Activated CD4-positive, alpha-beta memory T cell treated with anti-CD3 and anti-CD28 coated beads, Interleukin-2, amount 10 ng/mL, durations not matched to agents 7 days and 5 days (primary cell): ENCODE results near the gene CFAP46. TPM values are rescaled to one million over a fixed set of nuclear protein-coding genes. Genes with fewer than 3 reads are reported as not detected.

Experiments
- CTCF ChIA-PET: fragments of 350-600 bp; sonication (Branson Sonifier 250); formaldehyde crosslinking; loops from one replicate; lab custom pipeline; 2021; ENCODE audit warnings: antibody characterized with exemption, inconsistent platforms; lab: Charles Lee
- POLR2A ChIA-PET: fragments of 350-600 bp; sonication (Branson Sonifier 250); formaldehyde crosslinking; loops from one replicate; lab custom pipeline; 2021; ENCODE audit warnings: antibody characterized with exemption; lab: Charles Lee
- DNase-seq: peaks from one replicate; pipeline ENCODE4 v3.0.0-alpha.2; 2020
- H3K27ac Mint-ChIP-seq: one replicate; pipeline ENCODE4 v1.8.0; 2021; ENCODE audit warnings: mild to moderate bottlenecking, mixed read lengths
- H3K27me3 Mint-ChIP-seq: one replicate; pipeline ENCODE4 v1.8.0; 2021; ENCODE audit warnings: mixed read lengths
- H3K36me3 Mint-ChIP-seq: one replicate; pipeline ENCODE4 v1.8.0; 2021; ENCODE audit warnings: low read depth, mixed read lengths
- H3K4me1 Mint-ChIP-seq: one replicate; pipeline ENCODE4 v1.8.0; 2021; ENCODE audit warnings: mixed read lengths
- H3K4me3 Mint-ChIP-seq: one replicate; pipeline ENCODE4 v1.8.0; 2021; ENCODE audit warnings: mild to moderate bottlenecking, mixed read lengths
- H3K9me3 Mint-ChIP-seq: one replicate; pipeline ENCODE4 v1.8.0; 2021; ENCODE audit warnings: mixed read lengths
- total RNA-seq, 2 experiments: library from RNA; stranded (reverse); gene quantifications; one replicate each; pipeline ENCODE4 v1.2.3, GENCODE V29; 2021

CFAP46 gene
- total RNA-seq, 2 experiments from 2014 or later: not detected

DNA sequence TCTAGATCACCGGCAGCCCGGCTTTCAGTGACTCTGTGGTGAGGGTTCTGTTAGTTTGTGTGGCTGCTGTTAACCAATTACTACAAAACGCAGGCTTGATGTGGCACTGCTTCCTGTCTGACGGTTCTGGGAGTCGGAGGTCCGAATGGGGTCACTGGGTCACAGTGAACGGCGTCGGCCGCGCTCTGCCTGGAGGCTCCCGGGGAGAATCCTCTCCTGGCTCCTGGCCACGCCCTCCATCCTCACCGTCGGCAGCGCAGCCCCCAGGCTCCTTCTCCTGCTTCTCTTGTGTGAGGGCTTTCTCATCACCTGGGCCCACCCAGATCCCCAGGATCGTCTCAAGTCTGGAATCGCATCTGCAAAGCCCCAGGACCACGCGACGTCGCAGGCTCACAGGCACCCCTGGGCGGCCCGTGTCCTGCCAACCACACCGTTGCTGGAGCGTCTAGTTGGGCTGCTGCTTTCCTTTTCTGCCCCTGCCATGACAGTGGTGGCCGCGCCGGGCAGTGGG is 124.6 kb downstream of the CFAP46 start:
- Mint-ChIP-seq H3K4me1 (no peaks in the 10 kb centered on the region), H3K4me3 (no peak overlapping the region), H3K36me3 (peaks cover 3% of the 10 kb centered on the region), H3K9me3 (peaks cover 4% of the 10 kb centered on the region), H3K27me3 (no peaks in the 10 kb centered on the region), H3K27ac (no peak overlapping the region)
- no peak for DNase-seq
- CTCF ChIA-PET: no interaction called here
- POLR2A ChIA-PET: no interaction called here

DNA sequence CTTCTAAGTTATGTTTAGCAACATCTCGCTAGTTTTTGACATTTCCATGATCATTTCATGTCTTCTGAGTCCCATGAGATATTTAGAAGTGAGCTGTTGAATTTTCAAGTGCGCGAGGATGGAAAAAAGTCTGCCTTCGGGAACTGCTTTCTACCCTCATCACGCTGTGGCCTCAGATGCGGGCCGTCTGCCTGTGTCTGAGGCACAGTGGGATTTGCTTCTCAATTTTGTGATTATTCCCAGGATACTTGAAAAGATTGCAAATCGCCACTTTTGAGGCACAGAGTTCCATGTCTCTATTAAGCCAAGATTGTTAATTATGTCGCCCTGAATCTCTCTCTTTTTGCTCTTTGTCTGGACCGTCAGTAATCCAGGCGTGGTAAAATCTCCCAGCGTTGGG is 125.7 kb downstream of the CFAP46 start:
- Mint-ChIP-seq H3K4me1 (no peaks in the 10 kb centered on the region), H3K27me3 (no peaks in the 10 kb centered on the region), H3K4me3 (no peak overlapping the region), H3K36me3 (peaks cover 3% of the 10 kb centered on the region), H3K27ac (no peak overlapping the region), H3K9me3 (peaks cover 4% of the 10 kb centered on the region)
- POLR2A ChIA-PET: no interaction called here
- CTCF ChIA-PET: no interaction called here
- DNase-seq: no peak

DNA sequence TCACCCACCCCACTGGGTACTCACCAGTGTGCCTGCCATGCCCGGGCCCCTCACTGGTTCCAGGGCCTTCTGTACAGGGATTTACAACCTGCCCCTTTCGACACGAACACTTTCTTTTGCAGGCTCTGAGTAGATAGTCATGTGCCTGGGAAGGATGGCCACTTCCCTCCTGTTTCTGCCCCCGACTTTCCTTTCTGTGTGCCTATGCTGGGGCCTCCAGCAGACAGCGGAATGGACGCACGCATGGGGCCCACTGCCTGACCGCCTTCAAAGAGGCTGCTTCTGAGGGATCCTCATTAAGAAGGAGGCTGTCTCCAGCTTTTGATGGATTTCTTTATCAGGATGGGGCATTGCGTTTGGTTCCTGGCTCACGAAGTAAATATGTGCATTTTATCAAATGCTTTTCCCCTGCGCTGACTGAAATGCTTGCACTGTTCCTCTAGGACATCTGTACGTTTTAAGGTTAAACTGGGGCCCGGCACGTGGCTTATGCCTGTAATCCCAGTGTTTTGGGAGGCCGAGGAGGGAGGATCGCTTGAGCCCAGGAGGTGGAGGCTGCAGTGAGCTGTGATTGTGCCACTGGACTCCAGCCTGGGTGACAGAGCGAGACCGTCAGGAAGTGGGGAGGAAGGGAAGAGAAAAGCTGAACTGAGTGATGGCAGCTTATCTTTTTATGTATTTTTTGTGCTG is 127.1 kb downstream of the CFAP46 start:
- H3K4me3 Mint-ChIP-seq: no peak overlapping the region
- no peaks in the 10 kb centered on the region for H3K27me3 Mint-ChIP-seq
- peaks cover 4% of the 10 kb centered on the region for H3K9me3 Mint-ChIP-seq
- H3K27ac Mint-ChIP-seq: no peak overlapping the region
- H3K36me3 Mint-ChIP-seq: peaks cover 3% of the 10 kb centered on the region
- ChIA-PET POLR2A (no interaction called here), CTCF (no interaction called here)
- H3K4me1 Mint-ChIP-seq: no peaks in the 10 kb centered on the region
- DNase-seq: no peak

DNA sequence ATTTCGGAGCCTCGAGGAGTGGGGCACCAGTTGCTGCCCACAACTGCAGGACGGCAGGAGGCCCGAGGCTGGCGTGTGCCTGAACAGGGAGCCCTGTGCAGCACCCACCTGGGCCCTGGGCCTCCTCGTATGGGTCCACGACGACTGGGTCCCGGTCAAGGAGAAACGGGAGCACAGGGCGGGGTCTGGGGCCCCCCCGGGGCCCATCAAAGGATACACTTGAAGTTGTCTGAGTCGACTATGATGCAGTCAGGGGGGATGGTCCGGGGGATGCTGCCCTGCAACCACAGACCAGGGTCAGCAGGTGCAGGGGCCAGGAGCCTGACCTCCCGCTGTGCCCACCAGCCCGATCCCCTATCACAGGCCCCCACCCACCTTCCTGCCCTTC is 127.9 kb downstream of the CFAP46 start:
- Mint-ChIP-seq H3K27ac (no peak overlapping the region), H3K27me3 (no peaks in the 10 kb centered on the region), H3K36me3 (no peaks in the 10 kb centered on the region), H3K4me3 (no peak overlapping the region), H3K9me3 (no peaks in the 10 kb centered on the region), H3K4me1 (no peaks in the 10 kb centered on the region)
- CTCF ChIA-PET: no interaction called here
- POLR2A ChIA-PET: no interaction called here
- DNase-seq: no peak

DNA sequence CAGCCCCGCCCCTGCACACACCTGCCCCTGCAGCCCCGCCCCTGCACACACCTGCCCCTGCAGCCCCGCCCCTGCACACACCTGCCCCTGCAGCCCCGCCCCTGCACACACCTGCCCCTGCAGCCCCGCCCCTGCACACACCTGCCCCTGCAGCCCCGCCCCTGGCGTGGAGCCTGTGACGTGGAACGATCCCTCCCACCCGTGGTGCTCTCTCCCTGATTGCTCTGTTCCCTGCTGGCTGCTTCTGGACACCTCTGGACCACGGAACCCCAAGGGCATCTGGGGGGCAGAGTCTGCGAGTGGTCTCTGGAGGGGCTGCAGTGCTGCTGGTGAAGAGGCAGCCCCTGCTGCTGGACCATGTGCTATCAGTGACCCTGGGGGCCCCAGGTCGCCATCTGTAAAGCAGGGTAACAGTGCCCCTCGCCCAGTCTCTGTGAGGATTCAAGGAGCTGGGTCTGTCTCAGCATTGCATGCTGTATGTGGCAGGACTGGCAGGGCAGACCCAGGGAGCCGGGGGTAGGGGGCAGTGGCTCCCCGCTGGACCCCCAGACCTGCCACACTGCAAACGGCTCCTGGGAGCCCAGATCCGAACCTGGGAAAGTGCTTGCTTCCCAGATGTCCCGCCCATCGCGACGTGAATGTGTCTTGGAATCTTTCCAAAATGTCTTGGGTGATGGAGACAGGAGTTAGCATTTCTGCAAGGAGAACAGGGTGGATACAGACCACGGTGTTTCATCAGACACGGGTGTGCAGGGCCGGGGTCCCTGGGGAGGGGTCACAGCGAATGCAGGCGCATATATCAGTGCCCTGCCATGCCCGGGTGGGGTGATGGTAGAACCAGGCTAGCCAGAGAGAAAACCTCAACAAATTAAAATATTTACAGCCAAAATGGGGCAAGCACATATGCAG is 128.6 kb downstream of the CFAP46 start:
- ChIA-PET CTCF (no interaction called here), POLR2A (no interaction called here)
- H3K27ac Mint-ChIP-seq: no peak overlapping the region
- no peaks in the 10 kb centered on the region for H3K9me3 Mint-ChIP-seq
- H3K36me3 Mint-ChIP-seq: no peaks in the 10 kb centered on the region
- H3K4me3 Mint-ChIP-seq: no peak overlapping the region
- no peaks in the 10 kb centered on the region for H3K4me1 Mint-ChIP-seq
- no peak for DNase-seq
- H3K27me3 Mint-ChIP-seq: no peaks in the 10 kb centered on the region

DNA sequence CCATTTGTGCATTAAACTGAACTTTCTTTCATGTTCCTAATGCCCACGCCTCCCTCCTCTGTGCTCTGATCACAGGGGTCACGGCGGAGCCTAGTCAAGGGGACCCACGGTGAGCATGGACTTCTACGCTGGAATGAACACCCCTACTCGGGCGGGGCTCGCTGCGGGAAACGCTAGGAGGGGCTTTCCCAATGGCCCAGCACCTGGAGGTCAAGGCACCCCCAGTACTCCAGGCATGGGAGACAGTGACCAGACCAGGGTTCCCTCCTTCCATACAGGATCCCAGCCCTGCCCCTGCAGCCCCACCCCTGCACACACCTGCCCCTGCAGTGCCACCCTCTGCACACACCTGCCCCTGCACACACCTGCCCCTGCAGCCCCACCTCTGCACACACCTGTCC is 129.4 kb downstream of the CFAP46 start:
- CTCF ChIA-PET: no interaction called here
- POLR2A ChIA-PET: no interaction called here
- no peak overlapping the region for H3K4me3 Mint-ChIP-seq

DNA sequence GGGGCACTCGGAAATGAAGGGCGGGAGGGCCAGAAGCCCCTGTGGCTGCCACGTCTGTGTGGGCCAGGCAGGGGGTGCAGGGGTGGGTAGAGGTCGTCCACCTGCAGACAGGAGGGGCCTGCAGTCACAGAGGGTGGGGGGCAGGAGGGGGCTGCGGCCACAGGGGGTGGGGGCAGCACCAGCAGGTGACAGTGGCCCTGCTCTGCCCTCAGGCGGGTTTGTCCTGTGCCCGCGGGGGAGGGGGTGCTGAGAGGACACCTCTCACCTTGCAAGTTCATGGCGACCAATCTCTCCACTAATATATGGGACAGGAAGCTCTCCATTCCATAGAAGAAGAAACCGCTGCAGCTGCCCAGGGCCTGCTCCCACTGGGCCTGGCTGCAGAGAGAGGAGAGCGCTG is 129.8 kb downstream of the CFAP46 start:
- Mint-ChIP-seq H3K9me3 (no peaks in the 10 kb centered on the region), H3K27ac (no peak overlapping the region), H3K27me3 (no peaks in the 10 kb centered on the region), H3K4me3 (no peak overlapping the region), H3K36me3 (no peaks in the 10 kb centered on the region), H3K4me1 (no peaks in the 10 kb centered on the region)
- CTCF ChIA-PET: no interaction called here
- POLR2A ChIA-PET: no interaction called here
- no peak for DNase-seq

More for the DNA sequence above, 129.4 kb downstream of the CFAP46 start:
- H3K9me3 Mint-ChIP-seq: no peaks in the 10 kb centered on the region
- no peaks in the 10 kb centered on the region for H3K27me3 Mint-ChIP-seq
- no peaks in the 10 kb centered on the region for H3K4me1 Mint-ChIP-seq
- DNase-seq: no peak
- no peaks in the 10 kb centered on the region for H3K36me3 Mint-ChIP-seq
- H3K27ac Mint-ChIP-seq: no peak overlapping the region

DNA sequence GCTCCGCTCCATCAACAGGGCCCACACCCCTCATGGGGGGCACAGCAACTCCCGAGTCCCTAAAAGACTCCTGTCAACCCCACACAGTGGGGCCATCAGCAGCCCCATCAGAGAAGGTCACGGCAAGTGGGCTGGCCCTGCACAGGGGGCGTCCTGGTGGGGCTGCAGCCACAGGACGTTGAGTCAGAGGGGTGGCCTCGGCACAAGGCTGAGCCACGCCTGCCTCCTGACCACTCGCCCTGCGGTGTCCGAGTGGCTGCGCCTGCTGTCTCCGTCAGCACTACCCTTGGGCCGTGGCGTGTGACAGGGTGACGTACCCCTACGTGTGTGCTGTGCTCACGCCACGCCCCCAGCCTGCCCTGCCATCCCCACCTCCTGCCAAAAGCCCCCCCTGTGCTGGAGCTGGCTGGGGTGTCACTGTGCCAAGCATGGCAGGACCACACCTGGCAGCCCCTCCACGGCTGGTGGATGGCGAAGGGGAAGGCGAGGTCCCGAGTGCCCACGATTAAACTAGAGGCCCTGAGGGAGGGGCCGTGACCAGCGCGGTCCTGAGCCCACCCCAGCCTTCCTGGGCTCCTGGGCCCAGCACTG is 130.4 kb downstream of the CFAP46 start:
- no peak overlapping the region for H3K27ac Mint-ChIP-seq
- no peaks in the 10 kb centered on the region for H3K36me3 Mint-ChIP-seq
- POLR2A ChIA-PET: no interaction called here
- no peak for DNase-seq
- H3K27me3 Mint-ChIP-seq: no peaks in the 10 kb centered on the region
- no peaks in the 10 kb centered on the region for H3K4me1 Mint-ChIP-seq
- CTCF ChIA-PET: no interaction called here
- no peaks in the 10 kb centered on the region for H3K9me3 Mint-ChIP-seq
- H3K4me3 Mint-ChIP-seq: no peak overlapping the region

DNA sequence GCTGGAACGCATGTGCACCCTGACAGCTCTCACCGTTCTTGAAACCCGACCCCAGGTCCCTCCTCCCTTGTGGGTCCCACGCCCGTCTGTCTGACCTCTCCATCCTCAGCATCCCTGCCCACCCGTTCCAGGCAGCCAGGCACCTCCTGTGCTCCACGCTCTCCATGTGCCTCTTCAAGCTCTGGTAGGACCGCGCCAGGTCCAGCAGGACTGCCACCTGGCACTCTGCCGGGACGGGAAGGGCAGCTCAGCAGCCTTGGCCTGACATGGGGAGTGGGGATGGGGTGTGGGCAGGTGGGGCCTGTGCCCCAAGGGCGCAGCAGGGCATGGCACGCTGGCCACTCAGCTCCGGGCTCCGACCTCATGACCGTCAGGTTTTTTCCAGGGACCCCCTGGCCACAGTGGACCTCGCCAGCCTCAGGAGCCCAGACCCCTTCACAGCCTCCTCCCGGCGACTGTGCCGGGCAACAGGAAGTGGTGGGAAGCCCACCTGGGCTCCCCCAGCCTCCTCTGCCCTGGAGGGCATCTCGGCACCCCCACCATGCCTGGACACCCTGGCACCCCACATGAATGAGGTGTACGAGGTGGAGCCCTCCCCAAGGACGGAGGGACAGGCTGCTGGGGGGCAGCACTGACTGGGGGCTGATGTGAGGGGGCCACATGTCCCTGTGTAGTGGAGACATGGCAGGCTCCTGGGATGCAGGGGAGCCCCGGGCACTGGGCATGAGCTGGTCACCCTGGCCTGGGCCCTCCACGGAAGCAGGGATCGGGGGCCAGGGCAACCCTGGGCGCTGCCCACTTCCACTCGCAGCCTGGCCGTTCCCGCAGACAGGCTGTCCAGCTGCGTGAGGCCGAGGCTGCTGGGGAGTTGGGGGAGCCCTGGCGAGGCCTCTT is 131.3 kb downstream of the CFAP46 start:
- POLR2A ChIA-PET: no interaction called here
- CTCF ChIA-PET: no interaction called here
- no peak overlapping the region for H3K4me3 Mint-ChIP-seq

DNA sequence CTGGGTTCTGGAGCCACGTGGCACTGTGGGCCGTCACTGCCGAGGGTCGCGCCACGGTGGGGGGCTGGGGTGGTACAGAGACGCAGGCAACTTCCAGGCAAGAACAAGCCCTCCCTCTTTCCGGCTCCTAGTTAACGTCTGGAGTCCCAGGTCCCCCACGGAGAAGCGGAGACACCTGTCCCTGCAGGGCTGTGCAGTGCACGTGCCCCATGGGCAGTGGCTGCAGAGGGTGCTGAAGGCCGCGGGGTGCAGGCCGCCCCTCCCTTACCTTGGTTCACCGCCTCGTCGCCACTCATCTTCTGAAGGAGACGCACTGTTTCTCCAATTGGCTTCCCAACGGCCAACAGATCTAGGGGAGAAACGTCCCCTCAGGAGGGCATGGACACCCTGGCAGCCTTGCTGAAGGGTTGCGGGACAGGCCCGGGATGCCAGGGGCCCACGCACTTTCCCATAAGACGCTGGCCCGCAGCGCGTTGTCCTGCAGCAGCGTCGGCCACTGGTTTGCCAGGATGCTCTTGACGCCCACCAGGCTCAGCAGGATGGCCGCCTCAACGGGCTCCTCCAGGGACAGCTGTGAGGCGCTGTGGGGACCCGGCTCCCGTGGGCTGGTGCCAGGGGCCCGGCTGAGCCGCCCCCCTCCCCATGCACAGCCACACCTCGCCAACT is 132.1 kb downstream of the CFAP46 start:
- Mint-ChIP-seq H3K27ac (no peak overlapping the region), H3K9me3 (no peaks in the 10 kb centered on the region), H3K27me3 (no peaks in the 10 kb centered on the region), H3K4me1 (no peaks in the 10 kb centered on the region), H3K4me3 (no peak overlapping the region), H3K36me3 (no peaks in the 10 kb centered on the region)
- POLR2A ChIA-PET: no interaction called here
- DNase-seq: no peak
- CTCF ChIA-PET: no interaction called here

More for the DNA sequence above, 131.3 kb downstream of the CFAP46 start:
- DNase-seq: no peak
- Mint-ChIP-seq H3K4me1 (no peaks in the 10 kb centered on the region), H3K36me3 (no peaks in the 10 kb centered on the region), H3K9me3 (no peaks in the 10 kb centered on the region), H3K27ac (no peak overlapping the region), H3K27me3 (no peaks in the 10 kb centered on the region)

DNA sequence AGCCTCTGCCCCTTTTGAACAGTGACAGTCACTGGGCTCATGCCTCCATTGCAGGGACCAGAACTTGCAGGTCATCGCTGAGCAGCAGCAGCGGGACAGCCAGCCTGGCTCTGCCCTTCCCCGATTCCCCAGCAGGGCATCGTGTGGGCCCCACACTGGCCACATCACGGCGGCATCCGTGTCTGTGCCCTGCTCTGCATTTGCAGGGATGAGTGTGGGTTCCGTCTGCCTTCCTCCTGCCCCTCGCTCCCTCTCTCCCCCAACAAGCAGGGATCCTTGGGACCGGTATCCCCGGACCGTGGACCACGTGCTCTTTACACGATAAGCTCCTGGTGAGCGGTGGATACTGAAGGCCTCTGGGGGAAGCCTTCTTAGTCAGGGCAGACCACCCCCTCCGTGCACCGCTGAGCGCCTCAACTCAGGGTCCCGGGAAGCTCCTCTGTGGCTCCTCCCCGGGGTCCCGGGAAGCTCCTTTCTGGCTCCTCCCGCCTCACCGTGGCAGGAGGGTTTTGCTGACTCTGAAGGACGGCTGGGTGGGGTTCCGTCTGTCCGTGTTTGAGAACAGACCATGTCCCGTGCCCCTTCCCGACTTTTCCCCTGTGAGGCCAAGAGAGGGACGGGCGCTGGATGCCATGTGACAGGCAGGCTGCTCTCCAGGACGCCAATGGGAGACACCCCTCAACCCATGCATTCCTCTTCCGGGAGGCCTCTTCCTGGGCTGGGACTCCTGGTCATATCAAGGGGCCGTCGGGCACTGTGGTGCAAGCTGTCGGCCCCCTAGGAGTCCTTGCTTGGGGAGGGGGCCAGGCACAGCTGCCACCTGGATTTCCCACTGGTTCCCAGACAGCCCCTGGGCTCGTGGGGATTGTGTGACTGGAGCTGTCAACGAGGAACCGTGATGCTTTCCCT is 132.9 kb downstream of the CFAP46 start:
- CTCF ChIA-PET: no interaction called here
- POLR2A ChIA-PET: no interaction called here
- Mint-ChIP-seq H3K4me1 (no peaks in the 10 kb centered on the region), H3K9me3 (no peaks in the 10 kb centered on the region), H3K27ac (no peak overlapping the region), H3K36me3 (no peaks in the 10 kb centered on the region), H3K4me3 (no peak overlapping the region), H3K27me3 (no peaks in the 10 kb centered on the region)
- DNase-seq: no peak
